Erythroblast (primary cell): ENCODE measurements around the gene DACT1.

Experiments used
- GATA1 ChIP-seq: IDR thresholded peaks from 2 replicates; pipeline ENCODE4 v1.6.1; 2011; ENCODE audit warnings: low read depth, mild to moderate bottlenecking, control low read depth, low read length, moderate library complexity
- POLR2A ChIP-seq: IDR thresholded peaks from 2 replicates; pipeline ENCODE4 v1.6.1; 2011; ENCODE audit warnings: mild to moderate bottlenecking, low read length

- TF ChIP-seq POLR2A (no peak), GATA1 (no peak)
These were observed 38.1 kb upstream of the DACT1 start for GRCh38 chr14:58599707-58600106.
